Measurements from ENCODE around the gene CLPTM1. TPM values are rescaled to one million over a fixed set of nuclear protein-coding genes. Genes with fewer than 3 reads are reported as not detected.

CLPTM1 gene
- total RNA-seq, 4 donors from 2014 or later, result 65.3 to 94.6 (median 79.8) TPM

DNA sequence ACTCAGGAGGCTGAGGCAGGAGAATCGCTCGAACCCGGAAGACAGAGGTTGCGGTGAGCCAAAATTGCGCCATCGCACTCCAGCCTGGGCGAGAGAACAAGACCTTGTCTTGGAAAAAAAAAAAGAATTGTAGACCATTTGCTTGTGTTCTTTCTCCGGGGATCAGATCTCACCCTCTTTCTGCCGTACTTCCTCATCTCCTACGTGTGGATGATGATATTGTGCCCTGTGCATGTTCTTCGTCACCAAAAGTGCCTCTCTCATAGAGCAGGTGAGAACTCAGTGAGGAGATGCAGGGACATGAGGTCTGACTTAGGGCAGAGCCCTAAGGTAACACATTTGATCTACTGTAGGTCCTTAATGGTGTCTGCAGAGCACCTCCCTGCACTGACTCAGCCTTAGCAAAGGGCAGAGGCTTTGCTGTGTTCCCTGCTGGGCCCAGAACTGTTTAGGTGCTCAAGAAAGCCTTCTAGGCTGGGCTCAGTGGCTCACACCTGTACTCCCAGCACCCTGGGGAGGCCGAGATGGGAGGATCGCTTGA lies 8.1 kb upstream of the CLPTM1 start:
- Histone ChIP-seq H3K27ac (no peak overlapping the region), H3K27me3 (no peaks in the 10 kb centered on the region), H3K36me3 (peaks cover 0 to 7% (median 0%) of the 10 kb centered on the region in 4 donors), H3K4me1 (peaks cover 0 to 7% (median 2%) of the 10 kb centered on the region in 4 donors), H3K4me3 (no peak overlapping the region), H3K9me3 (no peaks in the 10 kb centered on the region)
- no peak for DNase-seq
- intact Hi-C loops (cut with DNase I; ENCODE audit: low total_unique reads), result no loop called here
- 89 to 90% methylated on average over 11 to 13 of the region's 13 CpGs for WGBS, 2 donors (ENCODE audit: low coverage in 1 of 2)
- in situ Hi-C loops (cut with MboI; ENCODE audit: low pct_ligation_motif_present in 1 of 4, low pct_unique_long_range_greater_than_20kb in 1 of 4, low sequenced_read_pairs in 3 of 4), result no loop called here
- TF ChIP-seq POLR2AphosphoS5 (IDR thresholded peaks at IDR 0.05) (no peak), EP300 (IDR thresholded peaks at IDR 0.05; ENCODE audit: low read depth) (no peak), POLR2A (IDR thresholded peaks at IDR 0.05) (no peak)
- TF ChIP-seq, protein P1, sequence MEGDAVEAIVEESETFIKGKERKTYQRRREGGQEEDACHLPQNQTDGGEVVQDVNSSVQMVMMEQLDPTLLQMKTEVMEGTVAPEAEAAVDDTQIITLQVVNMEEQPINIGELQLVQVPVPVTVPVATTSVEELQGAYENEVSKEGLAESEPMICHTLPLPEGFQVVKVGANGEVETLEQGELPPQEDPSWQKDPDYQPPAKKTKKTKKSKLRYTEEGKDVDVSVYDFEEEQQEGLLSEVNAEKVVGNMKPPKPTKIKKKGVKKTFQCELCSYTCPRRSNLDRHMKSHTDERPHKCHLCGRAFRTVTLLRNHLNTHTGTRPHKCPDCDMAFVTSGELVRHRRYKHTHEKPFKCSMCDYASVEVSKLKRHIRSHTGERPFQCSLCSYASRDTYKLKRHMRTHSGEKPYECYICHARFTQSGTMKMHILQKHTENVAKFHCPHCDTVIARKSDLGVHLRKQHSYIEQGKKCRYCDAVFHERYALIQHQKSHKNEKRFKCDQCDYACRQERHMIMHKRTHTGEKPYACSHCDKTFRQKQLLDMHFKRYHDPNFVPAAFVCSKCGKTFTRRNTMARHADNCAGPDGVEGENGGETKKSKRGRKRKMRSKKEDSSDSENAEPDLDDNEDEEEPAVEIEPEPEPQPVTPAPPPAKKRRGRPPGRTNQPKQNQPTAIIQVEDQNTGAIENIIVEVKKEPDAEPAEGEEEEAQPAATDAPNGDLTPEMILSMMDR (IDR thresholded peaks at IDR 0.05), result no peak

DNA sequence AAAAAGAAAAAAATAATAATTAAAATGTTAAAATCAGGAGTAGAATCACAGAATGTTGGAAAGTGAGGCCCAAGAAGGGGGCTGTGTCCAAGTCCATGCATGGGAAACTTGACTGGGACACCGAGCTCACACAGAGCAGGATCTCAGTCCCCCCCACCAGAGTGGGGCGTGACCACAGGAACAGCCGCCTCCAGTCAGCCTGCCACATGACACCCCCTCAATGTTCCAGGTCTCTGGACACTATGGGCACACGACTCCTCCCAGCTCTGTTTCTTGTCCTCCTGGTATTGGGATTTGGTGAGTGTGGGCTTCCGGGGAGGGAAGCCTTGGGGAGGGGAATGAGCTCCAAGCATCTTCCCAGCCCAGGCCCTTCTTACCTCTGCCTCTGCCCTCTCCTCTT lies 6.9 kb upstream of the CLPTM1 start:
- in situ Hi-C loops (cut with MboI; ENCODE audit: low pct_ligation_motif_present in 1 of 4, low pct_unique_long_range_greater_than_20kb in 1 of 4, low sequenced_read_pairs in 3 of 4) (no loop called here), intact Hi-C loops (cut with DNase I; ENCODE audit: low total_unique reads) (no loop called here)
- Histone ChIP-seq H3K4me3 (no peak overlapping the region), H3K27me3 (no peaks in the 10 kb centered on the region), H3K36me3 (peaks cover 0 to 7% (median 0%) of the 10 kb centered on the region in 4 donors), H3K4me1 (peaks cover 0 to 7% (median 2%) of the 10 kb centered on the region in 4 donors), H3K27ac (no peak overlapping the region), H3K9me3 (no peaks in the 10 kb centered on the region)
- DNase-seq, result no peak
- TF ChIP-seq, protein P1 (IDR thresholded peaks at IDR 0.05), result no peak
- TF ChIP-seq EP300 (IDR thresholded peaks at IDR 0.05; ENCODE audit: low read depth), result no peak
- TF ChIP-seq POLR2AphosphoS5 (IDR thresholded peaks at IDR 0.05), result no peak
- no peak for TF ChIP-seq POLR2A (IDR thresholded peaks at IDR 0.05)
- WGBS, 2 donors (ENCODE audit: low coverage in 1 of 2), result 85% methylated on average over 5 of the region's 5 CpGs; no CpG with 5 or more reads in 1 of the 2 donors

DNA sequence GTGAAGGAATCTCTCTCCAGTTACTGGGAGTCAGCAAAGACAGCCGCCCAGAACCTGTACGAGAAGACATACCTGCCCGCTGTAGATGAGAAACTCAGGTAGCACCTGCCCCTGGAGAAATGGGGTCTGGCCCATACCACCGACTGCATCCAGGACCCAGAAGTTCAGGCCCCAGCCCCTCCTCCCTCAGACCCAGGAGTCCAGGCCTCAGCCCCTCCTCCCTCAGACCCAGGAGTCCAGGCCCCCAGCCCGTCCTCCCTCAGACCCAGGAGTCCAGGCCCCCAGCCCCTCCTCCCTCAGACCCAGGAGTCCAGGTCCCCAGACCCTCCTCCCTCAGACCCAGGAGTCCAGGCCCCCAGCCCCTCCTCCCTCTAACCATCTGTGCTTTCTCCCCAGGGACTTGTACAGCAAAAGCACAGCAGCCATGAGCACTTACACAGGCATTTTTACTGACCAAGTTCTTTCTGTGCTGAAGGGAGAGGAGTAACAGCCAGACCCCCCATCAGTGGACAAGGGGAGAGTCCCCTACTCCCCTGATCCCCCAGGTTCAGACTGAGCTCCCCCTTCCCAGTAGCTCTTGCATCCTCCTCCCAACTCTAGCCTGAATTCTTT lies 6.3 kb upstream of the CLPTM1 start:
- WGBS, 2 donors (ENCODE audit: low coverage in 1 of 2), result 93% methylated on average over 4 of the region's 5 CpGs; no CpG with 5 or more reads in 1 of the 2 donors
- no peak overlapping the region for H3K27ac ChIP-seq
- TF ChIP-seq EP300 (IDR thresholded peaks at IDR 0.05; ENCODE audit: low read depth), result no peak
- TF ChIP-seq, protein P1 (IDR thresholded peaks at IDR 0.05), result no peak
- no peak for TF ChIP-seq POLR2AphosphoS5 (IDR thresholded peaks at IDR 0.05)
- no peak for TF ChIP-seq POLR2A (IDR thresholded peaks at IDR 0.05)
- no peaks in the 10 kb centered on the region for H3K27me3 ChIP-seq
- no peaks in the 10 kb centered on the region for H3K9me3 ChIP-seq
- no peak for DNase-seq
- intact Hi-C loops (cut with DNase I; ENCODE audit: low total_unique reads) (no loop called here), in situ Hi-C loops (cut with MboI; ENCODE audit: low pct_ligation_motif_present in 1 of 4, low pct_unique_long_range_greater_than_20kb in 1 of 4, low sequenced_read_pairs in 3 of 4) (no loop called here)
- H3K4me1 ChIP-seq, result peaks cover 0 to 12% (median 6%) of the 10 kb centered on the region in 4 donors
- peaks cover 0 to 7% (median 0%) of the 10 kb centered on the region in 4 donors for H3K36me3 ChIP-seq
- no peak overlapping the region for H3K4me3 ChIP-seq

DNA sequence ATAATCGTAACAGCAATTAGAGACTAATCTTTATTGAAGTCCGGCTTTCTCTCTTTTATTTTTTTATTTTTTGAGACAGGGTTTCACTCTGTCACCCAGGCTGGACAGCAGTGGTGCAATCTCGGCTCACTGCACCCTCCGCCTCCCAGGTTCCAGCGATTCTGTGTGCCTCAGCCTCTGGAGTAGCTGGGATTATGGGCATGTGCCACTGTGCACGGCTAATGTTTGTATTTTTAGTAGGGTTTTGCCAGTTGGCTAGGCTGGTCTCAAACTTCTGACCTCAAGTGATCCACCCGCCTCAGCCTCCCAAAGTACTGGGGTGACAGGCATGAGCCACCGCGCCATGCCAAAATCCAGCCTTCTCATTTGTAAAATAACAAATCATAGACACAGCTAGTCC lies 5.6 kb upstream of the CLPTM1 start:
- no peak overlapping the region for H3K4me3 ChIP-seq
- H3K4me1 ChIP-seq, result peaks cover 3 to 19% (median 9%) of the 10 kb centered on the region in 4 donors
- 77 to 87% methylated on average over 5 to 9 of the region's 9 CpGs for WGBS, 2 donors (ENCODE audit: low coverage in 1 of 2)
- peaks cover 0 to 7% (median 0%) of the 10 kb centered on the region in 4 donors for H3K36me3 ChIP-seq
- DNase-seq, result no peak
- intact Hi-C loops (cut with DNase I; ENCODE audit: low total_unique reads) (no loop called here), in situ Hi-C loops (cut with MboI; ENCODE audit: low pct_ligation_motif_present in 1 of 4, low pct_unique_long_range_greater_than_20kb in 1 of 4, low sequenced_read_pairs in 3 of 4) (no loop called here)
- TF ChIP-seq EP300 (IDR thresholded peaks at IDR 0.05; ENCODE audit: low read depth), result no peak
- TF ChIP-seq POLR2AphosphoS5 (IDR thresholded peaks at IDR 0.05), result no peak
- TF ChIP-seq POLR2A (IDR thresholded peaks at IDR 0.05), result no peak
- TF ChIP-seq, protein P1 (IDR thresholded peaks at IDR 0.05), result no peak
- H3K9me3 ChIP-seq, result no peaks in the 10 kb centered on the region
- H3K27me3 ChIP-seq, result no peaks in the 10 kb centered on the region
- no peak overlapping the region for H3K27ac ChIP-seq

All from transverse colon (tissue), 4 donors.